ENCODE data around the gene UVSSA.

UVSSA gene

GRCh38 chr4:1362046-1362445 is 15.0 kb downstream of the UVSSA start:
- Histone ChIP-seq H3K27ac (no peak overlapping the region), H2AFZ (ENCODE audit: low read depth) (no peak overlapping the region), H4K20me1 (ENCODE audit: insufficient read depth) (no peaks in the 10 kb centered on the region), H3K4me1 (ENCODE audit: low read depth, poor library complexity, severe bottlenecking) (no peaks in the 10 kb centered on the region), H3K9ac (no peak overlapping the region), H3K4me3 (IDR thresholded peaks at IDR 0.05; ENCODE audit: insufficient read depth, low read depth, low read length) (no peak overlapping the region), H3K79me2 (ENCODE audit: insufficient read depth, low read depth) (no peaks in the 10 kb centered on the region), H3K27me3 (ENCODE audit: insufficient read depth, low read depth) (no peaks in the 10 kb centered on the region), H3K4me2 (no peak overlapping the region), H3K36me3 (ENCODE audit: insufficient read depth) (no peaks in the 10 kb centered on the region)
- TF ChIP-seq CTCF (conservative IDR thresholded peaks at IDR 0.05; ENCODE audit: low read depth, low read length) = no peak

GRCh38 chr4:1362521-1362920 is 15.5 kb downstream of the UVSSA start:
- Histone ChIP-seq H2AFZ (ENCODE audit: low read depth) (no peak overlapping the region), H3K4me1 (ENCODE audit: low read depth, poor library complexity, severe bottlenecking) (no peaks in the 10 kb centered on the region), H3K4me2 (no peak overlapping the region), H3K79me2 (ENCODE audit: insufficient read depth, low read depth) (no peaks in the 10 kb centered on the region), H3K9ac (no peak overlapping the region), H3K36me3 (ENCODE audit: insufficient read depth) (no peaks in the 10 kb centered on the region), H4K20me1 (ENCODE audit: insufficient read depth) (no peaks in the 10 kb centered on the region), H3K4me3 (IDR thresholded peaks at IDR 0.05; ENCODE audit: insufficient read depth, low read depth, low read length) (no peak overlapping the region), H3K27me3 (ENCODE audit: insufficient read depth, low read depth) (no peaks in the 10 kb centered on the region), H3K27ac (no peak overlapping the region)
- no peak for TF ChIP-seq CTCF (conservative IDR thresholded peaks at IDR 0.05; ENCODE audit: low read depth, low read length)

- Histone ChIP-seq H3K36me3 (ENCODE audit: insufficient read depth) (no peaks in the 10 kb centered on the region), H3K4me3 (IDR thresholded peaks at IDR 0.05; ENCODE audit: insufficient read depth, low read depth, low read length) (no peak overlapping the region), H2AFZ (ENCODE audit: low read depth) (no peak overlapping the region), H3K79me2 (ENCODE audit: insufficient read depth, low read depth) (no peaks in the 10 kb centered on the region), H4K20me1 (ENCODE audit: insufficient read depth) (no peaks in the 10 kb centered on the region), H3K9ac (no peak overlapping the region), H3K4me2 (no peak overlapping the region), H3K4me1 (ENCODE audit: low read depth, poor library complexity, severe bottlenecking) (no peaks in the 10 kb centered on the region), H3K27ac (no peak overlapping the region), H3K27me3 (ENCODE audit: insufficient read depth, low read depth) (no peaks in the 10 kb centered on the region)
- TF ChIP-seq CTCF (conservative IDR thresholded peaks at IDR 0.05; ENCODE audit: low read depth, low read length) = no peak
Observed at GRCh38 chr4:1363513-1363912, 16.5 kb downstream of the UVSSA start.

- Histone ChIP-seq H3K9ac (no peak overlapping the region), H3K27me3 (ENCODE audit: insufficient read depth, low read depth) (no peaks in the 10 kb centered on the region), H4K20me1 (ENCODE audit: insufficient read depth) (no peaks in the 10 kb centered on the region), H3K36me3 (ENCODE audit: insufficient read depth) (no peaks in the 10 kb centered on the region), H2AFZ (ENCODE audit: low read depth) (no peak overlapping the region), H3K4me2 (no peak overlapping the region), H3K79me2 (ENCODE audit: insufficient read depth, low read depth) (no peaks in the 10 kb centered on the region), H3K4me1 (ENCODE audit: low read depth, poor library complexity, severe bottlenecking) (no peaks in the 10 kb centered on the region), H3K4me3 (IDR thresholded peaks at IDR 0.05; ENCODE audit: insufficient read depth, low read depth, low read length) (no peak overlapping the region), H3K27ac (no peak overlapping the region)
- TF ChIP-seq CTCF (conservative IDR thresholded peaks at IDR 0.05; ENCODE audit: low read depth, low read length) = no peak
Observed at GRCh38 chr4:1364217-1364616, 17.2 kb downstream of the UVSSA start.

- no peak for TF ChIP-seq CTCF (conservative IDR thresholded peaks at IDR 0.05; ENCODE audit: low read depth, low read length)
- Histone ChIP-seq H3K27me3 (ENCODE audit: insufficient read depth, low read depth) (no peaks in the 10 kb centered on the region), H3K4me2 (no peak overlapping the region), H3K9ac (no peak overlapping the region), H3K4me1 (ENCODE audit: low read depth, poor library complexity, severe bottlenecking) (no peaks in the 10 kb centered on the region), H4K20me1 (ENCODE audit: insufficient read depth) (no peaks in the 10 kb centered on the region), H3K27ac (no peak overlapping the region), H3K79me2 (ENCODE audit: insufficient read depth, low read depth) (no peaks in the 10 kb centered on the region), H3K36me3 (ENCODE audit: insufficient read depth) (no peaks in the 10 kb centered on the region), H2AFZ (ENCODE audit: low read depth) (no peak overlapping the region), H3K4me3 (IDR thresholded peaks at IDR 0.05; ENCODE audit: insufficient read depth, low read depth, low read length) (no peak overlapping the region)
Observed at GRCh38 chr4:1364748-1365147, 17.7 kb downstream of the UVSSA start.

Measured in KMS-11 (cell line).